ENCODE results near the gene MTIF2.
A peak's percentile ranks its signal among the peaks of the same experiment; 100 is the strongest.
"Not testable (repeated sequence)": the region's sequence is repeated elsewhere in the genome, so short reads cannot be mapped to it uniquely, and the experiment has no call there.

The MTIF2 gene

DNA sequence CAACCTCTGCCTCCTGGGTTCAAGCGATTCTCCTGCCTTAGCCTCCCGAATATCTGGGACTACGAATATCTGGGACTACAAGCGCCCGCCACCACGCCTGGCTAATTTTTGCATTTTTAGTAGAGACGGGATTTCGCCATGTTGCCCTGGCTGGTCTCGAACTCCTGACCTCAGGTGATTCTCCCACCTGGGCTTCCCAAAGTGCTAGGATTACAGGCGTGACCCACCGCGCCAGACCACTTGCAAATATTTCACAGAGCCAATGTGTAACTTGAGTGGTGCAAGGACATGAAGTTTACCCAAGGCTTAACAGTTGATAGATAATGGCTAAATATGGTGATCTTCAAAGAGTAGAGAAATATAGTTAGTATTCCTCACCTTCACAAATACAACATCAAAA lies 14.1 kb upstream of the MTIF2 start:
- H4K91ac ChIP-seq (ENCODE audit: low read depth, low read length, poor library complexity) = no peak overlapping the region
- H3K14ac ChIP-seq (ENCODE audit: low read length) = no peak overlapping the region
- H3K18ac ChIP-seq (ENCODE audit: low read length) = no peak overlapping the region
- no peak overlapping the region for H2BK120ac ChIP-seq (ENCODE audit: low read depth, low read length)
- H3K4me1 ChIP-seq (ENCODE audit: control insufficient read depth in 2 of 2, insufficient read depth in 1 of 2, low read depth in 1 of 2, low read length in 2 of 2) = peaks cover 4 to 6% of the 10 kb centered on the region in 2 donors
- WGBS, 2 donors (ENCODE audit: extremely low coverage in 2 of 2, insufficient read length in 2 of 2, insufficient replicate concordance in 1 of 2) = no CpG with 5 or more reads among the region's 12 CpGs
- no peak overlapping the region for H3K4ac ChIP-seq (ENCODE audit: low read length)
- H4K8ac ChIP-seq (ENCODE audit: low read depth, low read length) = no peak overlapping the region
- H3K79me1 ChIP-seq (ENCODE audit: low read depth, low read length) = no peaks in the 10 kb centered on the region
- H2BK12ac ChIP-seq (ENCODE audit: low read length) = no peak overlapping the region
- H3K4me2 ChIP-seq (ENCODE audit: insufficient read depth, low read length, poor library complexity, severe bottlenecking) = no peak overlapping the region
- H3K4me3 ChIP-seq (ENCODE audit: low read length in 2 of 2) = no peak overlapping the region
- H2BK15ac ChIP-seq (ENCODE audit: low read length) = no peak overlapping the region
- H3K9me3 ChIP-seq (replicated peaks in 1 of 2; ENCODE audit: control insufficient read depth in 2 of 2, insufficient read depth in 1 of 2, low read depth in 1 of 2, low read length in 2 of 2) = no peaks in the 10 kb centered on the region
- no peak overlapping the region for H2BK5ac ChIP-seq (ENCODE audit: low read length)
- H2AFZ ChIP-seq (ENCODE audit: low read length) = no peak overlapping the region
- H3K27me3 ChIP-seq (ENCODE audit: control insufficient read depth in 3 of 3, insufficient read depth in 3 of 3, low read depth in 1 of 3, low read length in 3 of 3) = no peaks in the 10 kb centered on the region
- H2AK5ac ChIP-seq (ENCODE audit: low read depth, low read length) = no peak overlapping the region
- no peak overlapping the region for H3K23ac ChIP-seq (ENCODE audit: low read depth, low read length, poor library complexity)
- H3K9ac ChIP-seq (ENCODE audit: low read depth, low read length, poor library complexity) = no peak overlapping the region
- H3K36me3 ChIP-seq (replicated peaks in 1 of 2; ENCODE audit: control insufficient read depth in 2 of 2, insufficient read depth in 2 of 2, low read length in 2 of 2) = peaks cover 0 to 50% of the 10 kb centered on the region in 2 donors
- H3K27ac ChIP-seq (replicated peaks; ENCODE audit: low read length) = no peak overlapping the region
- no peak for DNase-seq (ENCODE audit: low spot score)

DNA sequence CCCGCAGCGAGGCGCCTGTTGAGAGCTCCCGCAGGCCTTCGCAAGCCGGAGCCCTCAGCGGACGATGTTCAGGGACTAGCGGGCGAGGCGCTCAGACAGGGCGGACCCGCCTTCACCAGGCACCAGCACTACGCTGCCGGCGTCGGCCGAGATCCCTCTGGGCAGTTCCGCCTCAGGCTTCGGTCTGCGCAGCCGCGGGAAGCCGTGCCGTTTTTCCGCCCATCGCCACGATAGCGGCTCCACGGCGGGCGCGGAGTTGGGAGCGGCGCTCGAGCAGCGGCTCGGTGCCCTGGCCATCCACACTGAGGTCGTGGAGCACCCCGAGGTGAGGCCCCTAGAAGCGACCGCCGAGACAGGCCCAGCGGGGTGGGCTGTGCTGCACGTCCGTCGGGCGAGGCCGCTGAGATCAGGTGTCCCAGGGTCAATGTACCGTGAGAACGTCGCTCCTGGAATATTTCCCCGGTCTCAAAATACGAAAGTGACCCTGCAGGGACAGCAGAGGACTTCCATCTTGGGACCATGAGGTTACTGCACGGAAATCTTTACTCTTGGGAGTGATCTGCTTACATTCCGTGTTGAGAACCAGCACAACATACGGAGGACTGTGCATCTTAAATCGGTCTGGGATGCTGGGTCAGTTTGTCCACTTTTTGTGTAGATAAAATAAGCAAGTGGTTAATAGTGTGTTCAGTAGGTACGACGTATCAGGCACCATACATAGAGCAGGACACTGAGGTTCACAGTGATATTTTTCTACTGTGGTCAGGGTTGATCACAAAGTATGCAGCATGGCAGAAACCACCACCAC lies 13.3 kb upstream of the MTIF2 start:
- Histone ChIP-seq H3K9me3 (replicated peaks in 1 of 2; ENCODE audit: control insufficient read depth in 2 of 2, insufficient read depth in 1 of 2, low read depth in 1 of 2, low read length in 2 of 2) (no peaks in the 10 kb centered on the region), H2AK5ac (ENCODE audit: low read depth, low read length) (peak overlapping the region; percentile 6), H3K27ac (replicated peaks; ENCODE audit: low read length) (no peak overlapping the region), H3K4me3 (ENCODE audit: low read length in 2 of 2) (peak overlapping the region in 1 of 2 donors; percentile 83), H4K91ac (ENCODE audit: low read depth, low read length, poor library complexity) (no peak overlapping the region), H2BK5ac (ENCODE audit: low read length) (peak overlapping the region; percentile 84), H3K23ac (ENCODE audit: low read depth, low read length, poor library complexity) (peak overlapping the region; percentile 98), H3K27me3 (ENCODE audit: control insufficient read depth in 3 of 3, insufficient read depth in 3 of 3, low read depth in 1 of 3, low read length in 3 of 3) (no peaks in the 10 kb centered on the region), H3K79me1 (ENCODE audit: low read depth, low read length) (no peaks in the 10 kb centered on the region), H2AFZ (ENCODE audit: low read length) (no peak overlapping the region), H3K36me3 (replicated peaks in 1 of 2; ENCODE audit: control insufficient read depth in 2 of 2, insufficient read depth in 2 of 2, low read length in 2 of 2) (peaks cover 0 to 43% of the 10 kb centered on the region in 2 donors), H4K8ac (ENCODE audit: low read depth, low read length) (peak overlapping the region; percentile 44), H2BK15ac (ENCODE audit: low read length) (no peak overlapping the region), H3K18ac (ENCODE audit: low read length) (peak overlapping the region; percentile 96), H3K14ac (ENCODE audit: low read length) (no peak overlapping the region), H2BK12ac (ENCODE audit: low read length) (no peak overlapping the region), H3K4me2 (ENCODE audit: insufficient read depth, low read length, poor library complexity, severe bottlenecking) (peak overlapping the region; percentile 56), H3K9ac (ENCODE audit: low read depth, low read length, poor library complexity) (peak overlapping the region; percentile 85), H3K4ac (ENCODE audit: low read length) (peak overlapping the region; percentile 5), H2BK120ac (ENCODE audit: low read depth, low read length) (no peak overlapping the region), H3K4me1 (ENCODE audit: control insufficient read depth in 2 of 2, insufficient read depth in 1 of 2, low read depth in 1 of 2, low read length in 2 of 2) (peaks cover 4 to 6% of the 10 kb centered on the region in 2 donors)
- peak; percentile 57 for DNase-seq (ENCODE audit: low spot score)
- no CpG with 5 or more reads among the region's 60 CpGs for WGBS, 2 donors (ENCODE audit: extremely low coverage in 2 of 2, insufficient read length in 2 of 2, insufficient replicate concordance in 1 of 2)

DNA sequence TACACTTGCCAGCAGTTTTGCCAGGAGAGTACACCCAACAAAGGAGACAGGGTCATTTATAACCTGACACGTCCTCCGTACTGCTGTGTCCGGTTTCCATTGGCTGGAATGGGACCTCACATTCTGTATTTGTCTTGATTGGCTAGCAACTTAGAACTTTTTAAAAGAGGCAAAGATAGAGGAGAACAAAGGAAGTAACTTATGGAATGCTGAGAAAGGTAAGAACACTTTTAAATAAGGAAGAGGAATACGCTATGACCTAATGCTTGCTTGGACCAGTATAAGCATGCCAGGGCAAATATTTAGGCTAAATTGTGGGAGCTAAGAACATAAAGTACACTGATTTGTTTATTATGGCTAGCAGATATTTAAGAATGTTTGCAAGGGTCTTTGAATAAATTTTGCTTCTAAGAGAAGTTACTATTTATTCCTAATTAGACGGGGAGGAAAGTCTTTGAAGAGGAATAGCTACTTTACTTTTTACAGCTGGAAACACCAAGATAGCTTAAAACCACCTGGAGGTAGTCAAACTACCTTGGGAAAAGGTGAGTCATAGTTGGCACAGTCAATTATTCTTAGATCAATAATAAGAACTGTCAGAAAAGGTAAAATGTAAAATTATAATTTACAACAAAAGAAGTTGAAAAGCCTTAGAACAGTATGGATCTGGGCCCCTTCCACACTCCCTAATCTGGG lies 12.0 kb upstream of the MTIF2 start:
- not testable (repeated sequence) for H4K8ac ChIP-seq (ENCODE audit: low read depth, low read length); H2BK5ac ChIP-seq (ENCODE audit: low read length); H3K23ac ChIP-seq (ENCODE audit: low read depth, low read length, poor library complexity); DNase-seq (ENCODE audit: low spot score); H2BK15ac ChIP-seq (ENCODE audit: low read length); H3K4me1 ChIP-seq (ENCODE audit: control insufficient read depth in 2 of 2, insufficient read depth in 1 of 2, low read depth in 1 of 2, low read length in 2 of 2); H2BK12ac ChIP-seq (ENCODE audit: low read length); H3K4ac ChIP-seq (ENCODE audit: low read length); H3K79me1 ChIP-seq (ENCODE audit: low read depth, low read length); H3K14ac ChIP-seq (ENCODE audit: low read length); H2AK5ac ChIP-seq (ENCODE audit: low read depth, low read length); H4K91ac ChIP-seq (ENCODE audit: low read depth, low read length, poor library complexity); H3K9ac ChIP-seq (ENCODE audit: low read depth, low read length, poor library complexity); H3K4me2 ChIP-seq (ENCODE audit: insufficient read depth, low read length, poor library complexity, severe bottlenecking); H3K9me3 ChIP-seq (replicated peaks in 1 of 2; ENCODE audit: control insufficient read depth in 2 of 2, insufficient read depth in 1 of 2, low read depth in 1 of 2, low read length in 2 of 2); H3K27me3 ChIP-seq (ENCODE audit: control insufficient read depth in 3 of 3, insufficient read depth in 3 of 3, low read depth in 1 of 3, low read length in 3 of 3); H3K18ac ChIP-seq (ENCODE audit: low read length); H2AFZ ChIP-seq (ENCODE audit: low read length); H2BK120ac ChIP-seq (ENCODE audit: low read depth, low read length); H3K27ac ChIP-seq (replicated peaks; ENCODE audit: low read length); H3K4me3 ChIP-seq (ENCODE audit: low read length in 2 of 2)
- WGBS, 2 donors (ENCODE audit: extremely low coverage in 2 of 2, insufficient read length in 2 of 2, insufficient replicate concordance in 1 of 2) = no CpG with 5 or more reads among the region's 5 CpGs
- peaks cover 0 to 30% of the 10 kb centered on the region in 2 donors for H3K36me3 ChIP-seq (replicated peaks in 1 of 2; ENCODE audit: control insufficient read depth in 2 of 2, insufficient read depth in 2 of 2, low read length in 2 of 2)

DNA sequence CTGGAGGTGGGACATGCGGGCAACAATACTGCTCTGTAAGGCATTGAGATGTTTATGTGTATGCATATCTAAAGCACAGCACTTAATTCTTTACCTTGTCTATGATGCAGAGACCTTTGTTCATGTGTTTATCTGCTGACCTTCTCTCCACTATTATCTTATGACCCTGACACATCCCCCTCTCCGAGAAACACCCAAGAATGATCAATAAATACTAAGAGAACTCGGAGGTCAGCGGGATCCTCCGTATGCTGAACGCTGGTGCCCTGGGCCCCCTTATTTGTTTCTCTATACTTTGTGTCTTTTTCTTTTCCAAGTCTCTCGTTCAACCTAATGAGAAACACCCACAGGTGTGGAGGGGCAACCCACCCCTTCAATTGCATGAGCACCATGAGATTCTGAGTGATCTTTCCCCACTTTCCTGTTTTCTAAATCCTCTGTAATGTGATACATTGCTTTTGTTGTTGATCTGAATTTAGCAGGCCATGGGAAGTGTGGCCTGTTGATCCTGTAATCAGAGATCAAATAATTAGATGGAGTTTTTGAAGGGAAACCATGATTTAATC lies 10.9 kb upstream of the MTIF2 start:
- not testable (repeated sequence) for H3K27me3 ChIP-seq (ENCODE audit: control insufficient read depth in 3 of 3, insufficient read depth in 3 of 3, low read depth in 1 of 3, low read length in 3 of 3); H2BK15ac ChIP-seq (ENCODE audit: low read length); H3K27ac ChIP-seq (replicated peaks; ENCODE audit: low read length); H3K4me3 ChIP-seq (ENCODE audit: low read length in 2 of 2); H3K4me2 ChIP-seq (ENCODE audit: insufficient read depth, low read length, poor library complexity, severe bottlenecking); H2BK5ac ChIP-seq (ENCODE audit: low read length); H3K4ac ChIP-seq (ENCODE audit: low read length); H4K91ac ChIP-seq (ENCODE audit: low read depth, low read length, poor library complexity); H4K8ac ChIP-seq (ENCODE audit: low read depth, low read length); H3K9me3 ChIP-seq (replicated peaks in 1 of 2; ENCODE audit: control insufficient read depth in 2 of 2, insufficient read depth in 1 of 2, low read depth in 1 of 2, low read length in 2 of 2); H3K9ac ChIP-seq (ENCODE audit: low read depth, low read length, poor library complexity); H3K4me1 ChIP-seq (ENCODE audit: control insufficient read depth in 2 of 2, insufficient read depth in 1 of 2, low read depth in 1 of 2, low read length in 2 of 2); H2BK12ac ChIP-seq (ENCODE audit: low read length); H3K23ac ChIP-seq (ENCODE audit: low read depth, low read length, poor library complexity); H3K14ac ChIP-seq (ENCODE audit: low read length); H2AK5ac ChIP-seq (ENCODE audit: low read depth, low read length); H2BK120ac ChIP-seq (ENCODE audit: low read depth, low read length); H3K79me1 ChIP-seq (ENCODE audit: low read depth, low read length)
- H2AFZ ChIP-seq (ENCODE audit: low read length) = peak overlapping the region; percentile 68
- H3K36me3 ChIP-seq (replicated peaks in 1 of 2; ENCODE audit: control insufficient read depth in 2 of 2, insufficient read depth in 2 of 2, low read length in 2 of 2) = peaks cover 0 to 26% of the 10 kb centered on the region in 2 donors
- WGBS, 2 donors (ENCODE audit: extremely low coverage in 2 of 2, insufficient read length in 2 of 2, insufficient replicate concordance in 1 of 2) = no CpG with 5 or more reads among the region's 7 CpGs
- H3K18ac ChIP-seq (ENCODE audit: low read length) = peak overlapping the region; percentile 52
- peak; percentile 5 for DNase-seq (ENCODE audit: low spot score)

Data from neuronal stem cell (in vitro differentiated cells).